ENCODE results near the gene PGD.
"Not testable (repeated sequence)": the region's sequence is repeated elsewhere in the genome, so short reads cannot be mapped to it uniquely, and the experiment has no call there.

The PGD gene

DNA sequence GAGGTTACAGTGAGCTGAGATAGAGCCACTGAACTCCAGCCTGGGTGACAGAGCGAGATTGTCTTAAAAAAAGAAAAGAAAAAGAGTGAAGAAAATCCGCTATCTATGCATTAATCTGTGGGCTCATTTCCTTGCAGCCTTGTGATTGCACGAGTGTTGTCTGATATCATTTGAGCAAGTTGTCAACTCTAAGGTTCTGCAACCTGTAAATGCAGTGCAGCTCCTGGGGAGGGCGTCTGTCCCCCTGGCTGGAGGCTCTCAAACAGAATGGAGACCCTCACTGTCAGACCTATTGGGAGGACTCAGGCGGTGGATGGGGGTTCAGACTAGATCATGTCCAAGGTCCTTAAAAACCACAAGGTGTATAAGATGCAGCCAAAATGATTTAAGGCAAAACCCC lies 57.2 kb downstream of the PGD start:
- peaks cover 19% of the 10 kb centered on the region for H3K4me1 ChIP-seq (ENCODE audit: control insufficient read depth, insufficient read depth, low read length, unreplicated experiment)
- H3K79me2 ChIP-seq (ENCODE audit: control insufficient read depth, insufficient read depth, low read length, unreplicated experiment) = no peaks in the 10 kb centered on the region
- H3K36me3 ChIP-seq (ENCODE audit: insufficient read depth, low read length) = no peaks in the 10 kb centered on the region
- no peak overlapping the region for H2AFZ ChIP-seq (ENCODE audit: low read length, unreplicated experiment)
- H3K27ac ChIP-seq (ENCODE audit: low read depth, low read length) = no peak overlapping the region
- no peaks in the 10 kb centered on the region for H3K27me3 ChIP-seq (ENCODE audit: insufficient read depth, low read length)
- no peak overlapping the region for H3K4me3 ChIP-seq (ENCODE audit: low read depth, low read length)

DNA sequence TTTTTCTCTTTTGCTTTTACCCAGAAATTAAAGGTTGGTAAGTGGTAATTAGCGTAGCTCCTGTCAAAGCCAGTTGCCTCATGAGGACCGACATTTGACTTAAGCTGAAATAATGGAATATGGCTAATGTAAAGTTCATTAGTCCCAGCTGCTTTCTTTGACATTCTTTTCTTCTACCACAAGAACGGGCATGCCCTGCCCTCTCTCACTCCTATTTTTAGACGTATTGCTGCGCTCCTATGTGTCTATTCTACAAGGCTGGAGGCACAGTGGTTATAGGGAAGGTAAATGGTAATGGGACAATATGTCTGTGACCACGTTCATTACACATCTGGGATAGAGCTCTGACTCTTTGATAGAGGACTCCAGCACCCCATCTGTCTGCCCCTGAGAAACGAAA lies 57.8 kb downstream of the PGD start:
- peaks cover 14% of the 10 kb centered on the region for H3K4me1 ChIP-seq (ENCODE audit: control insufficient read depth, insufficient read depth, low read length, unreplicated experiment)
- no peak overlapping the region for H3K27ac ChIP-seq (ENCODE audit: low read depth, low read length)
- H3K36me3 ChIP-seq (ENCODE audit: insufficient read depth, low read length) = no peaks in the 10 kb centered on the region; the same call in 1 of the 2 replicates
- H3K79me2 ChIP-seq (ENCODE audit: control insufficient read depth, insufficient read depth, low read length, unreplicated experiment) = no peaks in the 10 kb centered on the region
- H3K4me3 ChIP-seq (ENCODE audit: low read depth, low read length) = no peak overlapping the region
- no peaks in the 10 kb centered on the region for H3K27me3 ChIP-seq (ENCODE audit: insufficient read depth, low read length)
- H2AFZ ChIP-seq (ENCODE audit: low read length, unreplicated experiment) = no peak overlapping the region

DNA sequence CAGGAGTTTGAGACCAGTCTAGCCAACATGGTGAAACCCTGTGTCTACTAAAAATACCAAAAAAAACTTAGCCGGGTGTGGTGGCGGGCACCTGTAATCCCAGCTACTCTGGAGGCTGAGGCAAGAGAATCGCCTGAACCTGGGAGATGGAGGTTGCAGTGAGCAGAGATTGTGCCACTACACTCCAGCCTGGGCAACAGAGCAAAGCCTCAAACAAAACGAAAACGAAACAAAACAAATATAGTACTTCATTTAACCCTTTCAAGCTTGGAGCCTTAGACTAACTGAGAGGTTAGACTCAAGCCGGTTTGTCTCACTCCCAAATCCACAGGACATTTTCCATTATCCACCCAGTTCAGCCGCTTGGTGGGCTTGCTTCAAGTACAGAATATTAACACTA lies 58.6 kb downstream of the PGD start:
- not testable (repeated sequence) for H3K4me3 ChIP-seq (ENCODE audit: low read depth, low read length); H3K79me2 ChIP-seq (ENCODE audit: control insufficient read depth, insufficient read depth, low read length, unreplicated experiment); H3K27me3 ChIP-seq (ENCODE audit: insufficient read depth, low read length); H3K27ac ChIP-seq (ENCODE audit: low read depth, low read length); H3K36me3 ChIP-seq (ENCODE audit: insufficient read depth, low read length); H2AFZ ChIP-seq (ENCODE audit: low read length, unreplicated experiment)
- H3K4me1 ChIP-seq (ENCODE audit: control insufficient read depth, insufficient read depth, low read length, unreplicated experiment) = peaks cover 10% of the 10 kb centered on the region

DNA sequence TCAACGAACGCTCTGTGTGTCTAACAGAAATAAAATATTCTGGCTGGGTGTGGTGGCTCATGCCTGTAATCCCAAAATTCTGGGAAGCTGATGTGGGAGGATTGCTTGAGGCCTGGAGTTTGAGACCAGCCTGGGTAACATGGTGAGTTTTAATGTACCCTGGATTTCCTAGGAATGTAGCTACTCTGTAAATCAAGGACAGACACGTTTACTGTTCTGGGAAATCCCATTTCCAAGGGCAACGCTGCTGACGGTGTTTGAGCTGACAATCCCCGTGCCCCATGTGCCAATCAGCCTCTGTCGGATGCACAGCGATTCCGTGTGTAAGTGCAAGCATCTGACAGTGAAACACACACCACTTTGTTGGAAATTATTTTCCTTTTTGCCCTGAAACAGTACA lies 59.0 kb downstream of the PGD start:
- Histone ChIP-seq H3K36me3 (ENCODE audit: insufficient read depth, low read length) (peaks cover 3% of the 10 kb centered on the region; the same call in 1 of the 2 replicates), H3K79me2 (ENCODE audit: control insufficient read depth, insufficient read depth, low read length, unreplicated experiment) (no peaks in the 10 kb centered on the region), H3K27ac (ENCODE audit: low read depth, low read length) (no peak overlapping the region), H3K4me3 (ENCODE audit: low read depth, low read length) (no peak overlapping the region), H2AFZ (ENCODE audit: low read length, unreplicated experiment) (no peak overlapping the region), H3K4me1 (ENCODE audit: control insufficient read depth, insufficient read depth, low read length, unreplicated experiment) (peaks cover 10% of the 10 kb centered on the region), H3K27me3 (ENCODE audit: insufficient read depth, low read length) (no peaks in the 10 kb centered on the region)

DNA sequence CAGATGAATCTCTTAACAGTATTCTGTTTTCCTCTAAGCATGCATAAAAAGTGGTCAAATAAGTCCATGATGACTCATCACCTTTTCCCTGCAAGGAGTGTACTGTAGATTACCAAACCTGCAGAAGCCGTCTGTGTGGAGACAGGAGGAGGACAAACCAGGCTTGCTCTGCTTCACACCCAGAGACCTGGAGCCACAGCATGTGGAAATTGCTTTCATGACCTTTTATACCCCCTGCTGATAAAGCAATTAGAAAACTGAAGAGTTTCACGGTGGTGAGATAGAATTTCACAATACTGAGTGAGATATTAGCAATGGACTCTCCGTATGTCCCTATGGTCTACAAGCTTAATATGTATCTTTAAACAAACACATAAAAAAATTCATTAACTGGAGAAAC lies 60.3 kb downstream of the PGD start:
- H3K27ac ChIP-seq (ENCODE audit: low read depth, low read length) = 0 out of 2 replicates have a peak overlapping the region, but pooled peaks have one; percentile 11

DNA sequence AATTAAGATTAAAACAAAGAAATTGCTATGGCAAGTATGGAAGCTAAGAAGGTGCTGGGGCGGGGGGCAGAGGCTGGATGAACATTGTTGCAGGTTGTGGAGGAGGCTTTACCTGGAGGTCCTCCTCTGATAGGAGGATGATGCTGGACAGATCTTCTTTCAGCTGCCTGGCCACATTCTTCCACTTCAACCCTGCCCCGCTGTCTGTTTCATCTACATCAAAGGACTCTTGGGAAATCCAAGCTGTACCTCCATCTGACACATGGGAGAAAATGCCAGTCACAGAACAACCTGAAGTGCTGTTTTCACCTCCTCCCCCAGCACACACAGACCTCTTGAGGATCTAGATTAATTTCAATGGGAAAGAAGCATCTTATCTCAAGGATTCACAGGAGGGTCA lies 68.2 kb downstream of the PGD start:
- H3K79me2 ChIP-seq (ENCODE audit: control insufficient read depth, insufficient read depth, low read length, unreplicated experiment) = peaks cover 20% of the 10 kb centered on the region
- H3K4me1 ChIP-seq (ENCODE audit: control insufficient read depth, insufficient read depth, low read length, unreplicated experiment) = peaks cover 5% of the 10 kb centered on the region
- no peak overlapping the region for H3K27ac ChIP-seq (ENCODE audit: low read depth, low read length)
- H3K27me3 ChIP-seq (ENCODE audit: insufficient read depth, low read length) = no peaks in the 10 kb centered on the region
- no peak overlapping the region for H3K4me3 ChIP-seq (ENCODE audit: low read depth, low read length)
- H3K36me3 ChIP-seq (ENCODE audit: insufficient read depth, low read length) = peaks cover 12% of the 10 kb centered on the region
- no peak overlapping the region for H2AFZ ChIP-seq (ENCODE audit: low read length, unreplicated experiment)

More for the DNA sequence above, 60.3 kb downstream of the PGD start:
- no peaks in the 10 kb centered on the region for H3K79me2 ChIP-seq (ENCODE audit: control insufficient read depth, insufficient read depth, low read length, unreplicated experiment)
- H2AFZ ChIP-seq (ENCODE audit: low read length, unreplicated experiment) = no peak overlapping the region
- H3K4me3 ChIP-seq (ENCODE audit: low read depth, low read length) = no peak overlapping the region
- H3K4me1 ChIP-seq (ENCODE audit: control insufficient read depth, insufficient read depth, low read length, unreplicated experiment) = peaks cover 10% of the 10 kb centered on the region
- peaks cover 8% of the 10 kb centered on the region for H3K36me3 ChIP-seq (ENCODE audit: insufficient read depth, low read length)
- no peaks in the 10 kb centered on the region for H3K27me3 ChIP-seq (ENCODE audit: insufficient read depth, low read length)

DNA sequence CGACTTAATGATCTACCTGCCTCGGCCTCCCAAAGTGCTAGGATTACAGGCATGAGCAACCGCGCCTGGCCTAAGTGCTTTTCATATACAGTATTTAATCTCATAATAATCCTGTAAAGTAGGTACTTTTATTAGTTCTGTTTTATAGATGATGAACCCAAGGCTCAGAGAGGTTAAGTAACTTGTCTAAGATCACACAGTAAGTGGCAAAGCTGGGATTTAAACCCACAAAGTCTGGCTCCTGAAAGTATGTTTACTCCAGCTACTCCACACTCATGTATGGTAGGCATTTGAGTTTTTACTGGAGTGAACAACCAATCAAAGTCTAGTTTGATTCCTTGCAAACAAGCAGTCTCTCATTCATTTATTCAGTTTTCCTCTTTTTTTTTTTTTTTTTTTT lies 71.2 kb downstream of the PGD start:
- no peak overlapping the region for H3K4me3 ChIP-seq (ENCODE audit: low read depth, low read length)
- no peak overlapping the region for H2AFZ ChIP-seq (ENCODE audit: low read length, unreplicated experiment)
- peaks cover 23% of the 10 kb centered on the region for H3K79me2 ChIP-seq (ENCODE audit: control insufficient read depth, insufficient read depth, low read length, unreplicated experiment)
- H3K27me3 ChIP-seq (ENCODE audit: insufficient read depth, low read length) = no peaks in the 10 kb centered on the region
- H3K4me1 ChIP-seq (ENCODE audit: control insufficient read depth, insufficient read depth, low read length, unreplicated experiment) = peaks cover 5% of the 10 kb centered on the region
- no peak overlapping the region for H3K27ac ChIP-seq (ENCODE audit: low read depth, low read length)
- peaks cover 4% of the 10 kb centered on the region for H3K36me3 ChIP-seq (ENCODE audit: insufficient read depth, low read length)
